ENCODE measurements around the gene ANKRD49. TPM values are rescaled to one million over a fixed set of nuclear protein-coding genes. Genes with fewer than 3 reads are reported as not detected.

ANKRD49 gene
- total and polyA plus RNA-seq, 2 of the 4 experiments (the other 2 are of a cell fraction), result 7.2 to 10.4 TPM

DNA sequence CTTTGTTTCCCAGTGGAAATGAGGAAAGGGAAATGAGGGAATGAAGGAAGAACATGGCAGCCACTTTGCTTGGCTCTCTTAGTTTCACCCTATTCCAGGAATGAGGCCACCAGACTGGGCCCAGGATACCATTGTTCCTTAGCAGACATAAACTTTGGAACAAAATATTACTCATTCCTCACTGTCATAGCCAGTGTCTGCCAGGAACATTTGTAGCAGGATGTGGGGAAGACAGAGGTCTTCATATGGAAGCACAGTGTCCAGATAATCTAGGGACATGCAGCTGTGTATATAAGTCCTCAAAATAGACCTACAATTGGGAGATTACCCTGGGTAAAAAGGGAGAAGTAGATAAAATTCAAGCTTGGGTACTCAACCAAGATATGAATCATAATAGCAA lies 34.8 kb downstream of the ANKRD49 start:
- ATAC-seq (ENCODE audit: low read depth) (no peak), DNase-seq (no peak)
- Histone ChIP-seq H3K4ac (ENCODE audit: low read depth, low read length) (no peak overlapping the region), H2BK5ac (ENCODE audit: low read depth, low read length, poor library complexity, severe bottlenecking) (no peak overlapping the region), H2BK15ac (ENCODE audit: low read depth, low read length) (no peak overlapping the region), H3K4me1 (ENCODE audit: control insufficient read depth, insufficient read depth, low read length) (no peaks in the 10 kb centered on the region), H3K18ac (ENCODE audit: low read depth, low read length) (no peak overlapping the region), H4K8ac (ENCODE audit: low read depth in 2 of 2, low read length in 2 of 2) (no peak overlapping the region), H3K23ac (ENCODE audit: low read depth, low read length) (no peak overlapping the region), H3K4me2 (ENCODE audit: low read depth, low read length) (no peak overlapping the region), H3K79me1 (ENCODE audit: low read depth in 1 of 2, low read length in 2 of 2) (no peaks in the 10 kb centered on the region), H2BK120ac (ENCODE audit: low read depth, low read length) (no peak overlapping the region), H3K9me3 (ENCODE audit: control insufficient read depth, insufficient read depth, low read length) (no peaks in the 10 kb centered on the region), H3K56ac (ENCODE audit: extremely low read depth, insufficient read depth, low read length) (no peak overlapping the region), H2AK9ac (replicated peaks; ENCODE audit: low read depth, low read length, poor library complexity) (no peak overlapping the region), H4K20me1 (ENCODE audit: insufficient read depth, low read length) (no peaks in the 10 kb centered on the region), H3K27ac (ENCODE audit: insufficient read depth, low read length) (no peak overlapping the region), H3K36me3 (ENCODE audit: control insufficient read depth, insufficient read depth, low read length) (no peaks in the 10 kb centered on the region), H2BK20ac (ENCODE audit: low read depth, low read length) (no peak overlapping the region), H3K14ac (replicated peaks; ENCODE audit: low read depth, low read length) (no peak overlapping the region), H3K9ac (ENCODE audit: low read depth, low read length) (no peak overlapping the region), H2AFZ (replicated peaks; ENCODE audit: low read length, poor library complexity) (no peak overlapping the region), H3K4me3 (ENCODE audit: insufficient read depth, low read depth, low read length) (no peak overlapping the region), H4K91ac (ENCODE audit: insufficient read depth, low read depth, low read length) (no peak overlapping the region), H3K9me1 (ENCODE audit: insufficient read depth, low read length) (no peaks in the 10 kb centered on the region), H4K5ac (ENCODE audit: low read depth, low read length) (no peak overlapping the region), H2AK5ac (ENCODE audit: low read depth, low read length) (no peak overlapping the region), H3K27me3 (ENCODE audit: control insufficient read depth, insufficient read depth, low read length) (peaks cover under 1% of the 10 kb centered on the region; the same call in 1 of the 2 replicates)
- ChIA-PET POLR2A (ENCODE audit: unreplicated experiment) (no interaction called here), CTCF (no interaction called here)
- BruUV-seq (replicated peaks), result no TSS peak
- dilution Hi-C loops (cut with HindIII; ENCODE audit: low sequenced_read_pairs, unreplicated experiment) (no loop called here), in situ Hi-C loops (cut with MboI; ENCODE audit: low sequenced_read_pairs) (loop anchor here (10.0 kb wide), 1 partner anchor 46 kb away; no protein-coding TSS in a partner anchor), intact Hi-C loops (cut with micrococcal nuclease) (loop anchor here (5.0 kb wide), 1 partner anchor 1899 kb away; no protein-coding TSS in a partner anchor)
- TF ChIP-seq RAD21 (IDR thresholded peaks at IDR 0.05; ENCODE audit: low read length), result no peak

Measured in IMR-90 (cell line).